Posterior vena cava (tissue), 2 donors: Measurements from ENCODE around the gene CA6. TPM values are rescaled to one million over a fixed set of nuclear protein-coding genes. Genes with fewer than 3 reads are reported as not detected.
"Not testable (repeated sequence)": the region's sequence is repeated elsewhere in the genome, so short reads cannot be mapped to it uniquely, and the experiment has no call there.

Experiments used
- DNase-seq: peaks from one replicate; pipeline ENCODE4 v3.0.0-alpha.2; 2020; ENCODE audit warnings: low spot score
- intact Hi-C, 2 donors: fragments of 100-400 bp; cut with DNase I; formaldehyde crosslinking; loops; one replicate each; pipeline versions ENCODE4 v1.14.1 to v1.14.2; 2022 to 2023
- total RNA-seq, 2 donors: library from RNA; stranded (reverse); fragmentation: NEBNext Ultra II Directional; extraction: Animal tissue kit (Norgen Biotek cat#: 25700); gene quantifications; one replicate each; pipeline ENCODE4 v1.2.1, GENCODE V29; 2021
- donor health status: DM: yes; HTN: yes; CAD: no.
- donor health status: DM: yes; HTN: yes; CAD: no.

Gene CA6
- total RNA-seq, 2 donors from 2014 or later: not detected

DNA sequence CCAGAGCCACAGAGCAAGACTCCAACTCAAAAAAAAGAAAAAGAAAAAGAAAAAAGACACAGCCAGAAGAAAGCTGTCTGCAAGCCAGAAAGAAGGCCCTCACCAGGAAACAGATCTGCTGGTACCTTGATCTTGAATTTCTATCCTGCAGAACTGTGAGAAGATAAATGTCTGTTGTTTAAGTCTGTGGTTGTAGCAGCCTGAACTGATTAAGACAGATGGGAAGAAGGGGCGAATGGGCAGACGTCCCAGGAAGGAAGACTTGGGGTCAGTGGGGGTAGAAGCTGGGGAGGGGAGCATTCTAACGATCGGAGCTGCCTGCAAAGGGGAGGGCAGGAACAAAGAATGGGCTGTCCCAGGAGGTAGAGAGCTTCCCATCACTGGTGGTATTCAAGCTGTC, 74.2 kb downstream of the CA6 start:
- DNase-seq: no peak
- intact Hi-C loops: no loop called here

GRCh38 chr1:9020305-9020704, 74.6 kb downstream of the CA6 start:
- DNase-seq: no peak
- intact Hi-C loops: no loop called here

DNA sequence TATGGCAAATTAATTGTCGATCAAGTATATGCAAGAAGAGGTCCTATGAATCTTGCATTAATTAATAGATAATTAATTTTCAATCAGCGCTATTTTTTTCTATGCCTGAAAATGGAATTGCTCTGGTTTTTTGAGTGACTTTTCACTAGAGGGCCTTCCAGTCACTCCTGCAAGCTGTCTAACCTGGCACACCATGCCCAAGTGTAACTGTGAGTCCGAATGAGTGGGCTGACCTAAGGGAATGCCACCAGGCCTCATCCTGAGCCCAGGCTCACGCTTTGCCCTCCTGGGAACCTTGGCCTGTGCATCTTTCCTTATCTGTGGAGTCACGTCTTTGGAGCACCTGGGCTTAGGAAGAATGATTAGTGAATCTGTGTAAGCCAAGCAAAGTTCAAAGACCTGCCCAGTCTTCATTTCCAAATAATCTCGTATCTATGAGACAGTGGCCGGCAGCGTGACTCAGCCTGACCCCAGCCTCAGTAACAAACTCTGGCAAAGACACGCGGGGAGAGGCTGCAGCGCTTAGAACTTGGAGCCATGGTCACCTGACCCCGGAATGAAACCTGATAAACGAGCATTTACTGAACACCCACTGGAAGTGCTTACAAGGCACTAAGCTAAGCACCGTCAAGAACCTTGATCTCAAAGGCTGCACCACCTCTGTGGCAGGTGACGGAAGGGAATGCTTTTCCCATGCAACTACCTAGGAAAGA, 76.5 kb downstream of the CA6 start:
- DNase-seq, intact Hi-C loops: not testable (repeated sequence)

DNA sequence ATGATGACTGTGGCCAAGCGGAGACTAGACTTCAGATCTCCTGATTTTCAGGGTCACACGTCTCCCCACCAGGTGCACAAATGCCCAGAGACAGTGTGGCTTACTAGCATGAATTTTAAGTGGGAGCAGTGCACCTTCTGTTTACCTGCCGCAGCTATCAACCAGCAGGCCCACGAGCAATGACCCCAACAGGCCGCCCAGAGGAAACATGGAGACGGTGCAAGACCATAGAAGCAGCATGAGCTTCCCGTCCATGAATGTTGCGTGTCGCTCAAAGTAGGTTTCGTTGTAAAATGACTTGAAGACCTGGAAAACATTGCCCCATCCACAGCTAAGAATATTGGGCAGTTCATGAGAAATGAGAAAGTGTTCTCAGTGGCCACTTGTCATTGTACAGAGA, 77.1 kb downstream of the CA6 start:
- intact Hi-C loops: no loop called here
- no peak for DNase-seq

Other genes with a start within 250 kb of the CA6 start
- gene RERE, start 128.2 kb upstream of the CA6 start, total RNA-seq: 100 to 1,000 TPM in 1 of 2 donors, 10 to 100 TPM in 1; 94.9 to 116 TPM
- 1,000 to 10,000 TPM in 1 of 2 donors, 100 to 1,000 TPM in 1; 578 to 1,026 TPM for gene ENO1, start 67.2 kb upstream of the CA6 start, total RNA-seq
- not detected for gene SLC2A7, start 80.6 kb downstream of the CA6 start, total RNA-seq
- 1 to 10 TPM; 2.0 to 3.2 TPM for gene SLC2A5, start 123.8 kb downstream of the CA6 start, total RNA-seq
- gene GPR157, start 183.2 kb downstream of the CA6 start, total RNA-seq: 1 to 10 TPM; 8.3 to 9.9 TPM